Measurements from ENCODE around the gene ANGPT4. TPM values are rescaled to one million over a fixed set of nuclear protein-coding genes. Genes with fewer than 3 reads are reported as not detected.

The ANGPT4 gene
- total and polyA plus RNA-seq, 2 of the 8 experiments (the other 6 are each of a cell fraction or from before 2014, with no cell fraction given): 0.07 to 0.33 TPM

- TF ChIP-seq, protein P1, sequence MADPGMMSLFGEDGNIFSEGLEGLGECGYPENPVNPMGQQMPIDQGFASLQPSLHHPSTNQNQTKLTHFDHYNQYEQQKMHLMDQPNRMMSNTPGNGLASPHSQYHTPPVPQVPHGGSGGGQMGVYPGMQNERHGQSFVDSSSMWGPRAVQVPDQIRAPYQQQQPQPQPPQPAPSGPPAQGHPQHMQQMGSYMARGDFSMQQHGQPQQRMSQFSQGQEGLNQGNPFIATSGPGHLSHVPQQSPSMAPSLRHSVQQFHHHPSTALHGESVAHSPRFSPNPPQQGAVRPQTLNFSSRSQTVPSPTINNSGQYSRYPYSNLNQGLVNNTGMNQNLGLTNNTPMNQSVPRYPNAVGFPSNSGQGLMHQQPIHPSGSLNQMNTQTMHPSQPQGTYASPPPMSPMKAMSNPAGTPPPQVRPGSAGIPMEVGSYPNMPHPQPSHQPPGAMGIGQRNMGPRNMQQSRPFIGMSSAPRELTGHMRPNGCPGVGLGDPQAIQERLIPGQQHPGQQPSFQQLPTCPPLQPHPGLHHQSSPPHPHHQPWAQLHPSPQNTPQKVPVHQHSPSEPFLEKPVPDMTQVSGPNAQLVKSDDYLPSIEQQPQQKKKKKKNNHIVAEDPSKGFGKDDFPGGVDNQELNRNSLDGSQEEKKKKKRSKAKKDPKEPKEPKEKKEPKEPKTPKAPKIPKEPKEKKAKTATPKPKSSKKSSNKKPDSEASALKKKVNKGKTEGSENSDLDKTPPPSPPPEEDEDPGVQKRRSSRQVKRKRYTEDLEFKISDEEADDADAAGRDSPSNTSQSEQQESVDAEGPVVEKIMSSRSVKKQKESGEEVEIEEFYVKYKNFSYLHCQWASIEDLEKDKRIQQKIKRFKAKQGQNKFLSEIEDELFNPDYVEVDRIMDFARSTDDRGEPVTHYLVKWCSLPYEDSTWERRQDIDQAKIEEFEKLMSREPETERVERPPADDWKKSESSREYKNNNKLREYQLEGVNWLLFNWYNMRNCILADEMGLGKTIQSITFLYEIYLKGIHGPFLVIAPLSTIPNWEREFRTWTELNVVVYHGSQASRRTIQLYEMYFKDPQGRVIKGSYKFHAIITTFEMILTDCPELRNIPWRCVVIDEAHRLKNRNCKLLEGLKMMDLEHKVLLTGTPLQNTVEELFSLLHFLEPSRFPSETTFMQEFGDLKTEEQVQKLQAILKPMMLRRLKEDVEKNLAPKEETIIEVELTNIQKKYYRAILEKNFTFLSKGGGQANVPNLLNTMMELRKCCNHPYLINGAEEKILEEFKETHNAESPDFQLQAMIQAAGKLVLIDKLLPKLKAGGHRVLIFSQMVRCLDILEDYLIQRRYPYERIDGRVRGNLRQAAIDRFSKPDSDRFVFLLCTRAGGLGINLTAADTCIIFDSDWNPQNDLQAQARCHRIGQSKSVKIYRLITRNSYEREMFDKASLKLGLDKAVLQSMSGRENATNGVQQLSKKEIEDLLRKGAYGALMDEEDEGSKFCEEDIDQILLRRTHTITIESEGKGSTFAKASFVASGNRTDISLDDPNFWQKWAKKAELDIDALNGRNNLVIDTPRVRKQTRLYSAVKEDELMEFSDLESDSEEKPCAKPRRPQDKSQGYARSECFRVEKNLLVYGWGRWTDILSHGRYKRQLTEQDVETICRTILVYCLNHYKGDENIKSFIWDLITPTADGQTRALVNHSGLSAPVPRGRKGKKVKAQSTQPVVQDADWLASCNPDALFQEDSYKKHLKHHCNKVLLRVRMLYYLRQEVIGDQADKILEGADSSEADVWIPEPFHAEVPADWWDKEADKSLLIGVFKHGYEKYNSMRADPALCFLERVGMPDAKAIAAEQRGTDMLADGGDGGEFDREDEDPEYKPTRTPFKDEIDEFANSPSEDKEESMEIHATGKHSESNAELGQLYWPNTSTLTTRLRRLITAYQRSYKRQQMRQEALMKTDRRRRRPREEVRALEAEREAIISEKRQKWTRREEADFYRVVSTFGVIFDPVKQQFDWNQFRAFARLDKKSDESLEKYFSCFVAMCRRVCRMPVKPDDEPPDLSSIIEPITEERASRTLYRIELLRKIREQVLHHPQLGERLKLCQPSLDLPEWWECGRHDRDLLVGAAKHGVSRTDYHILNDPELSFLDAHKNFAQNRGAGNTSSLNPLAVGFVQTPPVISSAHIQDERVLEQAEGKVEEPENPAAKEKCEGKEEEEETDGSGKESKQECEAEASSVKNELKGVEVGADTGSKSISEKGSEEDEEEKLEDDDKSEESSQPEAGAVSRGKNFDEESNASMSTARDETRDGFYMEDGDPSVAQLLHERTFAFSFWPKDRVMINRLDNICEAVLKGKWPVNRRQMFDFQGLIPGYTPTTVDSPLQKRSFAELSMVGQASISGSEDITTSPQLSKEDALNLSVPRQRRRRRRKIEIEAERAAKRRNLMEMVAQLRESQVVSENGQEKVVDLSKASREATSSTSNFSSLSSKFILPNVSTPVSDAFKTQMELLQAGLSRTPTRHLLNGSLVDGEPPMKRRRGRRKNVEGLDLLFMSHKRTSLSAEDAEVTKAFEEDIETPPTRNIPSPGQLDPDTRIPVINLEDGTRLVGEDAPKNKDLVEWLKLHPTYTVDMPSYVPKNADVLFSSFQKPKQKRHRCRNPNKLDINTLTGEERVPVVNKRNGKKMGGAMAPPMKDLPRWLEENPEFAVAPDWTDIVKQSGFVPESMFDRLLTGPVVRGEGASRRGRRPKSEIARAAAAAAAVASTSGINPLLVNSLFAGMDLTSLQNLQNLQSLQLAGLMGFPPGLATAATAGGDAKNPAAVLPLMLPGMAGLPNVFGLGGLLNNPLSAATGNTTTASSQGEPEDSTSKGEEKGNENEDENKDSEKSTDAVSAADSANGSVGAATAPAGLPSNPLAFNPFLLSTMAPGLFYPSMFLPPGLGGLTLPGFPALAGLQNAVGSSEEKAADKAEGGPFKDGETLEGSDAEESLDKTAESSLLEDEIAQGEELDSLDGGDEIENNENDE (IDR thresholded peaks at IDR 0.05; ENCODE audit: insufficient replicate concordance, low read length): no peak
- TF ChIP-seq SIN3A (conservative IDR thresholded peaks at IDR 0.05 in 1 of 2, IDR thresholded peaks at IDR 0.05 in 1 of 2; ENCODE audit: low read depth in 1 of 2, low read length in 2 of 2) (no peak), BCL11A (IDR thresholded peaks at IDR 0.05; ENCODE audit: low read depth in 2 of 2, low read length in 2 of 2) (no peak), EP300 (IDR thresholded peaks at IDR 0.05; ENCODE audit: borderline replicate concordance in 1 of 2, low read depth in 2 of 2, low read length in 2 of 2) (no peak), POLR2A (IDR thresholded peaks at IDR 0.05; ENCODE audit: control extremely low read depth in 1 of 2, low read depth in 2 of 2, low read length in 2 of 2) (no peak), ZNF274 (IDR thresholded peaks at IDR 0.05; ENCODE audit: borderline replicate concordance, extremely low read depth, low read length) (no peak), SAP30 (IDR thresholded peaks at IDR 0.05; ENCODE audit: insufficient read depth, insufficient replicate concordance, low read length) (no peak), SIRT6 (IDR thresholded peaks at IDR 0.05; ENCODE audit: low read length) (no peak), TBP (IDR thresholded peaks at IDR 0.05; ENCODE audit: low read depth, low read length) (no peak), RNF2 (IDR thresholded peaks at IDR 0.05; ENCODE audit: borderline replicate concordance, low read depth, low read length, missing control alignments, poor library complexity, severe bottlenecking) (no peak), RXRA (IDR thresholded peaks at IDR 0.05; ENCODE audit: insufficient read depth, low read depth, low read length) (no peak)
Observed at GRCh38 chr20:881783-882144, 34.4 kb downstream of the ANGPT4 start (continued).
